Measurements from ENCODE around the gene MYH15.

The MYH15 gene

GRCh38 chr3:108509263-108509662 is 1.1 kb downstream of the MYH15 start:
- DNase-seq (ENCODE audit: low spot score) = no peak

GRCh38 chr3:108507902-108508301 is 2.5 kb downstream of the MYH15 start:
- no peak for DNase-seq (ENCODE audit: low spot score)

- no peak for DNase-seq (ENCODE audit: low spot score)
Observed at GRCh38 chr3:108505811-108506210, 4.6 kb downstream of the MYH15 start.

- DNase-seq (ENCODE audit: low spot score) = no peak
Observed at GRCh38 chr3:108503722-108504121, 6.7 kb downstream of the MYH15 start.

- DNase-seq (ENCODE audit: low spot score) = no peak
Observed at GRCh38 chr3:108501535-108501934, 8.9 kb downstream of the MYH15 start.

- no peak for DNase-seq (ENCODE audit: low spot score)
Observed at GRCh38 chr3:108500728-108501127, 9.7 kb downstream of the MYH15 start.

- no peak for DNase-seq (ENCODE audit: low spot score)
Observed at GRCh38 chr3:108497271-108497670, 13.1 kb downstream of the MYH15 start.

- no peak for DNase-seq (ENCODE audit: low spot score)
Observed at GRCh38 chr3:108495717-108496116, 14.7 kb downstream of the MYH15 start.

- DNase-seq (ENCODE audit: low spot score) = no peak
Observed at GRCh38 chr3:108494906-108495531, 15.4 kb downstream of the MYH15 start.

- no peak for DNase-seq (ENCODE audit: low spot score)
Observed at GRCh38 chr3:108493862-108494261, 16.5 kb downstream of the MYH15 start.

- DNase-seq (ENCODE audit: low spot score) = no peak
Observed at GRCh38 chr3:108491456-108491855, 18.9 kb downstream of the MYH15 start.

GRCh38 chr3:108489776-108490175 is 20.6 kb downstream of the MYH15 start:
- peak; percentile 53 for DNase-seq (ENCODE audit: low spot score)

- no peak for DNase-seq (ENCODE audit: low spot score)
Observed at GRCh38 chr3:108488631-108489030, 21.8 kb downstream of the MYH15 start.

- no peak for DNase-seq (ENCODE audit: low spot score)
Observed at GRCh38 chr3:108487439-108487838, 23.0 kb downstream of the MYH15 start.

- no peak for DNase-seq (ENCODE audit: low spot score)
Observed at GRCh38 chr3:108486941-108487340, 23.5 kb downstream of the MYH15 start.

GRCh38 chr3:108486338-108486737 is 24.1 kb downstream of the MYH15 start:
- no peak for DNase-seq (ENCODE audit: low spot score)

GRCh38 chr3:108485146-108485545 is 25.2 kb downstream of the MYH15 start:
- no peak for DNase-seq (ENCODE audit: low spot score)

GRCh38 chr3:108479224-108479623 is 31.2 kb downstream of the MYH15 start:
- no peak for DNase-seq (ENCODE audit: low spot score)

- peak; percentile 56 for DNase-seq (ENCODE audit: low spot score)
Observed at GRCh38 chr3:108477511-108478147, 32.8 kb downstream of the MYH15 start.

- no peak for DNase-seq (ENCODE audit: low spot score)
Observed at GRCh38 chr3:108475220-108475782, 35.1 kb downstream of the MYH15 start.

- DNase-seq (ENCODE audit: low spot score) = no peak
Observed at GRCh38 chr3:108474581-108474980, 35.8 kb downstream of the MYH15 start.

GRCh38 chr3:108473711-108474110 is 36.7 kb downstream of the MYH15 start:
- no peak for DNase-seq (ENCODE audit: low spot score)

GRCh38 chr3:108472001-108472591 is 38.3 kb downstream of the MYH15 start:
- no peak for DNase-seq (ENCODE audit: low spot score)
